GM23338 (cell line): ENCODE measurements around the gene TMEM255B. TPM values are rescaled to one million over a fixed set of nuclear protein-coding genes. Genes with fewer than 3 reads are reported as not detected.

Experiments used
- ATAC-seq: fragments of 200-7000 bp; cut with Tn5 transposase; 3 replicates; pipeline ENCODE4 v1.9.1; 2020
- DNase-seq: peaks from one replicate; pipeline ENCODE4 v3.0.0-alpha.2; 2015; ENCODE audit warnings: low spot score
- H2AFZ ChIP-seq: fragments of 200-600 bp; sonication (generic); 2 replicates; pipeline ENCODE4 v1.8.0; 2016; ENCODE audit warnings: antibody characterized with exemption, mild to moderate bottlenecking, moderate library complexity
- H3F3A ChIP-seq: fragments of 200-600 bp; sonication (generic); replicated peaks from 2 replicates; pipeline ENCODE4 v1.8.0; 2017; ENCODE audit warnings: antibody characterized with exemption, mixed run types, low read depth
- H3K27ac ChIP-seq: fragments of 200-600 bp; sonication (generic); 2 replicates; pipeline ENCODE4 v1.6.1; 2016; ENCODE audit warnings: low read depth
- H3K27me3 ChIP-seq: fragments of 200-600 bp; sonication (generic); 2 replicates; pipeline ENCODE4 v1.8.0; 2016; ENCODE audit warnings: mild to moderate bottlenecking, mixed run types, moderate library complexity; ENCODE audit not compliant: insufficient read depth
- H3K36me3 ChIP-seq: fragments of 200-600 bp; sonication (generic); 2 replicates; pipeline ENCODE4 v1.8.0; 2016; ENCODE audit warnings: mild to moderate bottlenecking; ENCODE audit not compliant: insufficient read depth
- H3K4me1 ChIP-seq: fragments of 200-600 bp; sonication (generic); 2 replicates; pipeline ENCODE4 v1.8.0; 2016; ENCODE audit warnings: mild to moderate bottlenecking, moderate library complexity; ENCODE audit not compliant: insufficient read depth
- H3K4me2 ChIP-seq: fragments of 200-600 bp; sonication (generic); 2 replicates; pipeline ENCODE4 v1.7.1; 2017; ENCODE audit warnings: mixed run types
- H3K4me3 ChIP-seq: fragments of 200-600 bp; sonication (generic); 2 replicates; pipeline ENCODE4 v1.6.1; 2016; ENCODE audit warnings: mixed run types
- H3K79me2 ChIP-seq: fragments of 200-600 bp; sonication (generic); replicated peaks from 2 replicates; pipeline ENCODE4 v1.8.0; 2017; ENCODE audit warnings: mild to moderate bottlenecking; ENCODE audit not compliant: insufficient read depth
- H3K9me2 ChIP-seq: fragments of 200-600 bp; sonication (generic); 2 replicates; pipeline ENCODE4 v1.8.0; 2017; ENCODE audit not compliant: insufficient read depth
- H4K20me1 ChIP-seq: fragments of 200-600 bp; sonication (generic); replicated peaks from 2 replicates; pipeline ENCODE4 v1.8.0; 2017; ENCODE audit warnings: mild to moderate bottlenecking; ENCODE audit not compliant: insufficient read depth
- H3K27ac Mint-ChIP-seq: 2 replicates; pipeline ENCODE4 v1.8.0; 2020; ENCODE audit warnings: inconsistent platforms, mild to moderate bottlenecking, moderate library complexity, mixed read lengths
- H3K27me3 Mint-ChIP-seq: 3 replicates; pipeline ENCODE4 v1.8.0; 2022; ENCODE audit warnings: low read depth, mild to moderate bottlenecking, moderate library complexity, mixed read lengths, inconsistent platforms; ENCODE audit not compliant: insufficient read depth, poor library complexity
- H3K36me3 Mint-ChIP-seq: 3 replicates; pipeline ENCODE4 v1.8.0; 2021; ENCODE audit warnings: low read depth, mild to moderate bottlenecking, inconsistent platforms, moderate library complexity, mixed read lengths
- H3K4me1 Mint-ChIP-seq: 3 replicates; pipeline ENCODE4 v1.8.0; 2020; ENCODE audit warnings: mild to moderate bottlenecking, inconsistent platforms, mixed read lengths
- H3K4me3 Mint-ChIP-seq: 3 replicates; pipeline ENCODE4 v1.8.0; 2021; ENCODE audit warnings: moderate library complexity, mild to moderate bottlenecking, inconsistent platforms, mixed read lengths
- H3K9me3 Mint-ChIP-seq: 3 replicates; pipeline ENCODE4 v1.8.0; 2020; ENCODE audit warnings: moderate library complexity, mild to moderate bottlenecking, inconsistent platforms, mixed read lengths
- CREB1 ChIP-seq: fragments of 250-450 bp; sonication (Bioruptor Pico); IDR thresholded peaks from 2 replicates; pipeline ENCODE4 v1.5.0; 2020; ENCODE audit warnings: low read depth, mild to moderate bottlenecking, moderate library complexity
- ETS1 ChIP-seq: IDR thresholded peaks from 2 replicates; pipeline ENCODE4 v1.6.1; 2016; ENCODE audit warnings: antibody characterized with exemption
- EZH2 ChIP-seq: fragments of 200-600 bp; sonication (generic); IDR thresholded peaks from one replicate; pipeline ENCODE4 v1.8.0; 2017; ENCODE audit warnings: antibody characterized with exemption, mild to moderate bottlenecking, low read depth; ENCODE audit not compliant: unreplicated experiment
- EZH2phosphoT487 ChIP-seq: fragments of 200-600 bp; sonication (generic); IDR thresholded peaks from one replicate; pipeline ENCODE4 v1.8.1; 2018; ENCODE audit warnings: antibody characterized with exemption; ENCODE audit not compliant: unreplicated experiment
- JUNB ChIP-seq: IDR thresholded peaks from one replicate; pipeline ENCODE4 v1.6.1; 2016; ENCODE audit warnings: antibody characterized with exemption; ENCODE audit not compliant: unreplicated experiment
- NANOG ChIP-seq: IDR thresholded peaks from 2 replicates; pipeline ENCODE4 v1.6.1; 2016; ENCODE audit warnings: antibody characterized with exemption, borderline replicate concordance
- POLR2AphosphoS5 ChIP-seq: IDR thresholded peaks from 2 replicates; pipeline ENCODE4 v1.6.1; 2016; ENCODE audit warnings: antibody characterized with exemption, low read depth
- REST ChIP-seq: IDR thresholded peaks from one replicate; pipeline ENCODE4 v1.6.1; 2018; ENCODE audit warnings: antibody characterized with exemption; ENCODE audit not compliant: unreplicated experiment
- STAT1 ChIP-seq: IDR thresholded peaks from one replicate; pipeline ENCODE4 v1.6.1; 2016; ENCODE audit warnings: antibody characterized with exemption; ENCODE audit not compliant: unreplicated experiment
- ZNF114 ChIP-seq: fragments of 250-450 bp; sonication (Bioruptor Pico); IDR thresholded peaks from 2 replicates; pipeline ENCODE4 v1.5.0; 2020; ENCODE audit warnings: mild to moderate bottlenecking, moderate library complexity
- ZNF331 ChIP-seq: fragments of 250-450 bp; sonication (Bioruptor Pico); IDR thresholded peaks from 2 replicates; pipeline ENCODE4 v1.5.0; 2020; ENCODE audit warnings: low read depth, mild to moderate bottlenecking, moderate library complexity
- polyA plus RNA-seq: library from polyadenylated mRNA; unstranded; fragments of >200 nt; fragmentation: Nextera tagmentation; extraction: Ambion mirVana; gene quantifications from 2 replicates; pipeline ENCODE4 v1.2.1, GENCODE V29; 2016
- total RNA-seq: library from RNA; depleted of rRNA; stranded (reverse); fragments of >200 nt; shearing (Covaris generic); gene quantifications from 2 replicates; pipeline ENCODE4 v1.2.3, GENCODE V29; 2014

The TMEM255B gene
- total and polyA plus RNA-seq, 2 experiments from 2014 or later, result 0.69 to 4.4 TPM

- H4K20me1 ChIP-seq, result no peaks in the 10 kb centered on the region
- no peak overlapping the region for H3K4me2 ChIP-seq
- no peaks in the 10 kb centered on the region; the same call in 2 of the 3 replicates for H3K4me1 Mint-ChIP-seq
- peaks cover 2% of the 10 kb centered on the region; the same call in 2 of the 3 replicates for H3K9me3 Mint-ChIP-seq
- no peak overlapping the region for H3K27ac Mint-ChIP-seq
- H3K9me2 ChIP-seq, result no peaks in the 10 kb centered on the region
- DNase-seq, result no peak
- H3K4me3 ChIP-seq, result no peak overlapping the region
- peaks cover 3% of the 10 kb centered on the region for H3K27me3 Mint-ChIP-seq
- no peaks in the 10 kb centered on the region for H3F3A ChIP-seq
- no peak for ATAC-seq
- H3K27ac ChIP-seq, result no peak overlapping the region
- peaks cover 29% of the 10 kb centered on the region for H3K36me3 Mint-ChIP-seq
- no peaks in the 10 kb centered on the region for H3K27me3 ChIP-seq
- H3K4me1 ChIP-seq, result no peaks in the 10 kb centered on the region
- no peaks in the 10 kb centered on the region for H3K79me2 ChIP-seq
- TF ChIP-seq ZNF114 (CRISPR knock-in tag), result no peak
- no peak for TF ChIP-seq CREB1
- no peak for TF ChIP-seq ETS1
- no peak for TF ChIP-seq JUNB
- TF ChIP-seq REST, result no peak
- no peak for TF ChIP-seq EZH2
- no peak for TF ChIP-seq NANOG
- TF ChIP-seq EZH2phosphoT487, result no peak
- no peak for TF ChIP-seq STAT1
- no peak for TF ChIP-seq POLR2AphosphoS5
- no peaks in the 10 kb centered on the region for H3K36me3 ChIP-seq
- H2AFZ ChIP-seq, result no peak overlapping the region
- H3K4me3 Mint-ChIP-seq, result no peak overlapping the region
These were observed 72.0 kb downstream of the TMEM255B start for GRCh38 chr13:113831061-113831460.

GRCh38 chr13:113832205-113832604, 73.2 kb downstream of the TMEM255B start:
- Histone ChIP-seq H3F3A (no peaks in the 10 kb centered on the region), H3K79me2 (no peaks in the 10 kb centered on the region), H3K4me2 (no peak overlapping the region), H4K20me1 (no peaks in the 10 kb centered on the region), H3K27ac (no peak overlapping the region), H3K27me3 (no peaks in the 10 kb centered on the region), H3K9me2 (no peaks in the 10 kb centered on the region), H3K36me3 (no peaks in the 10 kb centered on the region), H3K4me1 (no peaks in the 10 kb centered on the region), H3K4me3 (no peak overlapping the region), H2AFZ (no peak overlapping the region)
- ATAC-seq (no peak), DNase-seq (no peak)
- H3K27ac Mint-ChIP-seq, result no peak overlapping the region
- peaks cover 3% of the 10 kb centered on the region for H3K27me3 Mint-ChIP-seq
- peaks cover 2% of the 10 kb centered on the region; the same call in 2 of the 3 replicates for H3K9me3 Mint-ChIP-seq
- H3K36me3 Mint-ChIP-seq, result peaks cover 29% of the 10 kb centered on the region
- TF ChIP-seq CREB1, result no peak
- TF ChIP-seq ZNF331 (CRISPR knock-in tag), result no peak
- H3K4me1 Mint-ChIP-seq, result peaks cover 4% of the 10 kb centered on the region; the same call in 2 of the 3 replicates
- no peak overlapping the region for H3K4me3 Mint-ChIP-seq
